Measurements from ENCODE around the gene DEFB116.

DNA sequence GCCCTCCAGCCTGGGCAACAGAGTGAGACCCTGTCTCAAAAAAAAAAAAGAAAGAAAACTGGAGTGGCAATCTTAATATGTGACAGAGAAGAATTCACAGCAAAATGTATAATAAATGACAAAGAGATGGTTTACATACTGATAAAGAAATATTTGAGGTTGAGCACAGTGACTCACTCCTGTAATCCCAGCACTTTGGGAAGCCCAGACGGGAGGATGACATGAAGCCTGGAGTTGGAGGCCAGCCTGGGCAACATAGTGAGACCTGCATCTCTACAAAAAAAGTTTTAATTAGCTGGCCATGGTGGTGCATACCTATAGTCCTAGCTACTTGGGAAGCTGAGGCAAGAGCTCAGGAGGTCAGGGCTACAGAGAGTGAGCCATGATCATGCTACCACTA lies 47.6 kb upstream of the DEFB116 start:
- TF ChIP-seq POLR2AphosphoS5 (IDR thresholded peaks at IDR 0.05; ENCODE audit: low read depth, low read length) (no peak), POLR2A (IDR thresholded peaks at IDR 0.05; ENCODE audit: low read depth, low read length) (no peak), TAF1 (IDR thresholded peaks at IDR 0.05; ENCODE audit: low read depth, low read length) (no peak), SPI1 (IDR thresholded peaks at IDR 0.05; ENCODE audit: low read depth, low read length) (no peak)
